ENCODE results near the gene SIRT2. TPM values are rescaled to one million over a fixed set of nuclear protein-coding genes. Genes with fewer than 3 reads are reported as not detected.

SIRT2 gene
- total RNA-seq, 1 experiment from 2014 or later, result 8.4 TPM

DNA sequence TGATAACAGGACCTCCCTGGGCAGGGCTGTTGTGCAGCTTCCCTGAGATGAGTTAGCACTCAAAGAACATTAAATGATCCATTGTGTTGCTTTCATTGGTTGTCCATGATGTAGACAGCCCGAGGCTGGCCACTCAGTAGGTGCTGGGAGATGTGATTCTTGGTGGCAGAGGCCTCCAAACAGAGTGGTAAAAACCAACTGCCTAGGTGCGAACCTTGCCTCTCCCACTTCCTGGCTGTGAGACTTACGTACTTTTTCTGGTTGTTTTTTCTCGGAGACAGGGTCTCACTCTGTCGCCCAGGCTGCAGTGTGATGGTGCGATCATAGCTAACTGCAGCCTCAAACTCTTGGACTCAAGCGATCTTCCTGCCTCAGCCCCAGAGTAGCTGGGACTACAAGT, 25.0 kb upstream of the SIRT2 start:
- Histone ChIP-seq H3K79me1 (ENCODE audit: insufficient read depth, low read depth, low read length, poor library complexity, severe bottlenecking) (no peaks in the 10 kb centered on the region), H3K23me2 (ENCODE audit: insufficient read length, low read depth, low read length, poor library complexity, severe bottlenecking) (no peaks in the 10 kb centered on the region), H3K79me2 (ENCODE audit: insufficient read depth, low read length) (peaks cover 4% of the 10 kb centered on the region; the same call in 1 of the 2 replicates), H2BK120ac (ENCODE audit: low read depth, low read length, poor library complexity, severe bottlenecking) (no peak overlapping the region), H4K20me1 (ENCODE audit: control insufficient read depth, insufficient read depth, insufficient read length) (no peaks in the 10 kb centered on the region), H4K8ac (replicated peaks; ENCODE audit: insufficient read length, low read depth, low read length) (no peak overlapping the region), H3K4me1 (ENCODE audit: insufficient read depth, low read length) (no peaks in the 10 kb centered on the region), H3K4ac (ENCODE audit: low read depth, low read length) (no peak overlapping the region), H4K5ac (ENCODE audit: insufficient read length, low read depth, low read length) (no peak overlapping the region), H3K9ac (ENCODE audit: extremely low read depth, insufficient read length, low read length) (no peak overlapping the region), H3K23ac (ENCODE audit: insufficient read length, low read depth, low read length) (no peak overlapping the region), H3K27ac (ENCODE audit: insufficient read length, low read depth, low read length) (no peak overlapping the region), H2BK20ac (ENCODE audit: low read depth, low read length, poor library complexity, severe bottlenecking) (no peak overlapping the region), H2BK12ac (ENCODE audit: insufficient read length, low read depth, low read length) (no peak overlapping the region), H2AFZ (ENCODE audit: low read length) (no peak overlapping the region), H3K27me3 (ENCODE audit: insufficient read depth, low read length) (no peaks in the 10 kb centered on the region), H2BK15ac (ENCODE audit: low read depth, low read length) (no peak overlapping the region), H2AK5ac (ENCODE audit: insufficient read length, low read length) (no peak overlapping the region), H3K56ac (ENCODE audit: insufficient read length, low read depth, low read length) (no peak overlapping the region), H4K91ac (ENCODE audit: insufficient read length, low read depth, low read length) (no peak overlapping the region), H3T11ph (ENCODE audit: low read length) (no peak overlapping the region), H2BK5ac (ENCODE audit: insufficient read length, low read length) (no peak overlapping the region), H3K18ac (ENCODE audit: insufficient read length, low read depth, low read length) (no peak overlapping the region), H3K14ac (ENCODE audit: insufficient read depth, low read length) (no peak overlapping the region), H3K4me2 (ENCODE audit: insufficient read depth, insufficient read length, low read length) (no peak overlapping the region), H3K9me3 (ENCODE audit: control insufficient read depth, low read depth, low read length) (no peaks in the 10 kb centered on the region)
- H3K36me3 Mint-ChIP-seq (ENCODE audit: insufficient read depth in 1 of 3, low read depth in 3 of 3), result peaks cover 34 to 56% (median 48%) of the 10 kb centered on the region in 3 experiments
- TF ChIP-seq, protein P1, sequence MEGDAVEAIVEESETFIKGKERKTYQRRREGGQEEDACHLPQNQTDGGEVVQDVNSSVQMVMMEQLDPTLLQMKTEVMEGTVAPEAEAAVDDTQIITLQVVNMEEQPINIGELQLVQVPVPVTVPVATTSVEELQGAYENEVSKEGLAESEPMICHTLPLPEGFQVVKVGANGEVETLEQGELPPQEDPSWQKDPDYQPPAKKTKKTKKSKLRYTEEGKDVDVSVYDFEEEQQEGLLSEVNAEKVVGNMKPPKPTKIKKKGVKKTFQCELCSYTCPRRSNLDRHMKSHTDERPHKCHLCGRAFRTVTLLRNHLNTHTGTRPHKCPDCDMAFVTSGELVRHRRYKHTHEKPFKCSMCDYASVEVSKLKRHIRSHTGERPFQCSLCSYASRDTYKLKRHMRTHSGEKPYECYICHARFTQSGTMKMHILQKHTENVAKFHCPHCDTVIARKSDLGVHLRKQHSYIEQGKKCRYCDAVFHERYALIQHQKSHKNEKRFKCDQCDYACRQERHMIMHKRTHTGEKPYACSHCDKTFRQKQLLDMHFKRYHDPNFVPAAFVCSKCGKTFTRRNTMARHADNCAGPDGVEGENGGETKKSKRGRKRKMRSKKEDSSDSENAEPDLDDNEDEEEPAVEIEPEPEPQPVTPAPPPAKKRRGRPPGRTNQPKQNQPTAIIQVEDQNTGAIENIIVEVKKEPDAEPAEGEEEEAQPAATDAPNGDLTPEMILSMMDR (conservative IDR thresholded peaks at IDR 0.05), result no peak
- no peaks in the 10 kb centered on the region for H3K9me3 Mint-ChIP-seq
- no peaks in the 10 kb centered on the region for H3K27me3 Mint-ChIP-seq (ENCODE audit: low read depth)
- H3K4me3 Mint-ChIP-seq, result no peak overlapping the region
- no peak for DNase-seq
- no CpG with 5 or more reads among the region's 7 CpGs for WGBS (ENCODE audit: extremely low coverage, insufficient read length, low lambda C conversion rate)
- peaks cover 0 to 1% of the 10 kb centered on the region in 2 experiments; a peak in 2 of 4 replicates for H3K4me1 Mint-ChIP-seq
- no peak overlapping the region for H3K27ac Mint-ChIP-seq

Measured in H9 (cell line).